Skeletal muscle satellite cell (primary cell): Measurements from ENCODE around the gene EFNB3.

ENCODE experiments used
- H3K27me3 ChIP-seq: 2 replicates; pipeline ENCODE4 v1.7.0; 2013; ENCODE audit warnings: low read length; ENCODE audit not compliant: control insufficient read depth, insufficient read depth
- H3K36me3 ChIP-seq: 2 replicates; pipeline ENCODE4 v1.7.0; 2013; ENCODE audit warnings: mild to moderate bottlenecking, control low read depth, low read length; ENCODE audit not compliant: insufficient read depth
- H3K4me1 ChIP-seq: 2 replicates; pipeline ENCODE4 v1.7.0; 2013; ENCODE audit warnings: low read length; ENCODE audit not compliant: control insufficient read depth, insufficient read depth
- H3K4me2 ChIP-seq: 2 replicates; pipeline ENCODE4 v1.7.0; 2013; ENCODE audit warnings: mild to moderate bottlenecking, low read length
- H3K4me3 ChIP-seq: 2 replicates; pipeline ENCODE4 v1.7.0; 2013; ENCODE audit warnings: low read length
- H3K9ac ChIP-seq: 2 replicates; pipeline ENCODE4 v1.7.0; 2013; ENCODE audit warnings: mild to moderate bottlenecking, low read depth, low read length, moderate library complexity
- H3K9me3 ChIP-seq: replicated peaks from 2 replicates; pipeline ENCODE4 v1.7.0; 2013; ENCODE audit warnings: mild to moderate bottlenecking, control low read depth, low read length

The EFNB3 gene

DNA sequence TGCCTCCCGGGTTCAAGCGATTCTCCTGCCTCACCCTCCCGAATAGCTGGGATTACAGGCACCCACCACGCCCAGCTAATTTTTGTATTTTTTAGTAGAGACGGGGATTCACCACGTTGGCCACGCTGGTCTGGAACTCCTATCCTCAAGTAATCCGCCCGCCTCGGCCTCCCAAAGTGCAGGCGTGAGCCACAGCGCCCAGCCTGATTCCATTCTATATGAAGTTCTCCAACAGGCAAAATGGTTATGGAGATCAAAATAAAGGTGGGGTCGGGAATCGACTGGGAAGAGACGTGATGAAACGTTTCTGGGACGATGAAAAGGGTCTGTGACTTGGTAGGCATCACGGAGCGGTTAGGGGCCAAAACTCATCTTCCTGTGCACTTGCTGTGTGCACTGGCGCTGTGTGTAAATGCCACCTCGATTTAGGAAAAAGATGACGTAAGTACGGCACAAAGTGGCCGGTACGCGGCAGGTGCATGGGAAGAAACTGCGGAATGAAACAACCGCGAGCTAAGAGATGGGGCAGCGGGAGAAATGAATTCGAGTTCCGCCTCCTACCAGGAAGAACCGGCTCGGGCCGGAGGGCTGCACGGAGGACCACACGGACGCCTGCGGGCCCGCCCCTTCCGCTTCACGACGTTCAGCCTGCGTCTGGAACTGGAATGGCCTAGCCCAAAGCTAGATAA is 19.3 kb upstream of the EFNB3 start:
- Histone ChIP-seq H3K36me3 (peaks cover 4% of the 10 kb centered on the region), H3K4me2 (peak overlapping the region; percentile 93), H3K4me1 (peaks cover 15% of the 10 kb centered on the region), H3K4me3 (peak overlapping the region; percentile 93), H3K9ac (peak overlapping the region; percentile 99), H3K9me3 (no peaks in the 10 kb centered on the region), H3K27me3 (no peaks in the 10 kb centered on the region)

DNA sequence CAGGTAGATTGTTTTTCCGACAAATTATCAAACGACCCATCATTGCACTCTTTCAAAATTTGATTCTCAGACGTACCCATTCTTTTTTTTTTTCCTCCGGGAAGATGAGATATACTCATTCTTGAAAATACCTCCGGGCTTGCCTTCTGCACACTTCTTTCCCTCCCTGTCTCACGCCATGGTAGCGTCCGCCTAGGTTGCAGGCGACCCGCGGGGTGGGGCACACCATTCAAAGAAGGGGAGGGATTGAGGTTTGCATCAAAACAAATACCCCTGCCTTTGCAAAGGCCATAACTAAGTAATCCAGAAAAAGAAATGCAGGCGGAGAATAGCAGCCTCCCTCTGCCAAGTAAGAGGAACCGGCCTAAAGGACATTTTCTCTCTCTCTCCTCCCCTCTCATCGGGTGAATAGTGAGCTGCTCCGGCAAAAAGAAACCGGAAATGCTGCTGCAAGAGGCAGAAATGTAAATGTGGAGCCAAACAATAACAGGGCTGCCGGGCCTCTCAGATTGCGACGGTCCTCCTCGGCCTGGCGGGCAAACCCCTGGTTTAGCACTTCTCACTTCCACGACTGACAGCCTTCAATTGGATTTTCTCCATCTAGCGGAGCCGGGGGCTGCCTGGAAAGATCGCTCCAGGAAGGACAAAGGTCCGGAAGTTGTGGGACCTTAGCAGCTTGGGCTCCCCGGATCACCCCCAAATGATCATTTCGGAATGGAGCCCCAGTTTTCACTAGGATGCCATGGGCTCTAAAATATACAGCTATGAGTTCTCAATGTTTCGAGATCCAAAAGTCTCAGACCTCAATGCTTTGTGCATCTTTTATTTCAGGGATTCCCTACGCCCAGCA is 18.6 kb upstream of the EFNB3 start:
- H3K9ac ChIP-seq: peak overlapping the region; percentile 99
- peaks cover 15% of the 10 kb centered on the region for H3K4me1 ChIP-seq
- H3K36me3 ChIP-seq: peaks cover 4% of the 10 kb centered on the region
- H3K27me3 ChIP-seq: no peaks in the 10 kb centered on the region
- H3K4me2 ChIP-seq: peak overlapping the region; percentile 93
- H3K9me3 ChIP-seq: no peaks in the 10 kb centered on the region
- peak overlapping the region; percentile 93 for H3K4me3 ChIP-seq

DNA sequence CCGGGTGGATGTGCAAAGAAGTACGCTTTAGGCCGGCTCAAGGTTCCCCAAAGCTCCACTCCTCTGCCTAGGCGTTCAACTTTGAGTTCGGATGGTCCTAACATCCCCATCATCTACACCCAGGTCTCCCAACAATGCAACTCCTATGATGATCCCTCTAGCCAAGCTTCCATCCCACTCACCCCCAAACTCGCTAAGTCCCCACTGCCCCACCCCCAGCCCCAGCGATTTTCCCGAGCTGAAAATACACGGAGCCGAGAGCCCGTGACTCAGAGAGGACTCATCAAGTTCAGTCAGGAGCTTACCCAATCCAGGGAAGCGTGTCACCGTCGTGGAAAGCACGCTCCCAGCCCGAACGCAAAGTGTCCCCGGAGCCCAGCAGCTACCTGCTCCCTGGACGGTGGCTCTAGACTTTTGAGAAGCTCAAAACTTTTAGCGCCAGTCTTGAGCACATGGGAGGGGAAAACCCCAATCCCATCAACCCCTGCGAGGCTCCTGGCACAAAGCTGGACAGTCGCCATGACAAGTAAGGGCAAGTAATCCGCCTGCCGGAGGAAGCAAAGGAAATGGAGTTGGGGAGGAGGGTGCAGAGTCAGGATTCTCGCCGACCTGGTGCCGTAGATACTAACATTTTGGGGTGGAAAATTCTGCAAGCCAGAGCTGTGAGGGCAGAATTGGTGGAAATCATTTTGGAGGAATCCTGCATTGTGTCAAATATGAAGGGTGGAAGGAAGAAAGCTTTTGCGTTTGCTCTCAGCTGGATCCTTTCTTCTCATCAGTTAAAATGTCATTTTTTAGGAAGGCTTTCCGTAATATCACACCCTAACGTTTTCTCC is 17.7 kb upstream of the EFNB3 start, which contains the start of gene TP53:
Gene TP53 (minus strand): TSS at position 419 of the 836 bp plus-strand sequence. CDS start 10,896 bp downstream, outside the sequence.
- Histone ChIP-seq H3K9me3 (no peaks in the 10 kb centered on the region), H3K36me3 (peaks cover 4% of the 10 kb centered on the region), H3K4me3 (peak within 1 kb of the TSS; percentile 93), H3K4me2 (peak within 1 kb of the TSS; percentile 93), H3K4me1 (peaks cover 15% of the 10 kb centered on the region), H3K27me3 (no peaks in the 10 kb centered on the region), H3K9ac (peak within 1 kb of the TSS; percentile 99)

DNA sequence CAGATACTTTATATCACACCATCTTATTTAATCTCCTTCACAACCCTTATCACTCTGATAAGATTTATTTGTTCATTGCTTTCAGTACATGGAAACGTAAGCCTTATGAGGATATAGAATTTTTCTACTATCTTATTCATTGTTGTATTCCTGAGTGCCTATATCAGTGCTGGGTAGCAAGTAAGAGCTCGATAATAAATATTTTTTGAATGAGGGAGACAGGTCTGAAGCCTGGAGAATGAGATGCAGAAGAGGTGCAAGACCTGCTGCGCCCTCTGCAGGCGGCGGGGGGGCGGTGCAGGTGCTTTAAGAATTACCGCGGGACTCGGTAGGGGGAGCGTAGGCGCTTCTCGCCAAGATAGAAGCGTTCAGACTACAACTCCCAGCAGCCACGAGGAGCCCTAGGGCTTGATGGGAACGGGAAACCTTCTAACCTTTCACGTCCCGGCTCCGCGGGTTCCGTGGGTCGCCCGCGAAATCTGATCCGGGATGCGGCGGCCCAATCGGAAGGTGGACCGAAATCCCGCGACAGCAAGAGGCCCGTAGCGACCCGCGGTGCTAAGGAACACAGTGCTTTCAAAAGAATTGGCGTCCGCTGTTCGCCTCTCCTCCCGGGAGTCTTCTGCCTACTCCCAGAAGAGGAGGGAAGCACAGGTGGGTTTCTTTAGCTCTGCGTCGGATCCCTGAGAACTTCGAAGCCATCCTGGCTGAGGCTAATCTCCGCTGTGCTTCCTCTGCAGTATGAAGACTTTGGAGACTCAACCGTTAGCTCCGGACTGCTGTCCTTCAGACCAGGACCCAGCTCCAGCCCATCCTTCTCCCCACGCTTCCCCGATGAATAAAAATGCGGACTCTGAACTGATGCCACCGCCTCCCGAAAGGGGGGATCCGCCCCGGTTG is 16.8 kb upstream of the EFNB3 start, which contains the start of gene WRAP53:
Gene WRAP53 (plus strand): TSS at position 570 of the 900 bp plus-strand sequence. CDS start 172 bp downstream, at position 742.
- Histone ChIP-seq H3K27me3 (no peaks in the 10 kb centered on the region), H3K9ac (peak within 1 kb of the TSS; percentile 99), H3K4me3 (peak within 1 kb of the TSS; percentile 93), H3K36me3 (peaks cover 4% of the 10 kb centered on the region), H3K4me1 (peaks cover 15% of the 10 kb centered on the region), H3K4me2 (peak within 1 kb of the TSS; percentile 93), H3K9me3 (no peaks in the 10 kb centered on the region)

DNA sequence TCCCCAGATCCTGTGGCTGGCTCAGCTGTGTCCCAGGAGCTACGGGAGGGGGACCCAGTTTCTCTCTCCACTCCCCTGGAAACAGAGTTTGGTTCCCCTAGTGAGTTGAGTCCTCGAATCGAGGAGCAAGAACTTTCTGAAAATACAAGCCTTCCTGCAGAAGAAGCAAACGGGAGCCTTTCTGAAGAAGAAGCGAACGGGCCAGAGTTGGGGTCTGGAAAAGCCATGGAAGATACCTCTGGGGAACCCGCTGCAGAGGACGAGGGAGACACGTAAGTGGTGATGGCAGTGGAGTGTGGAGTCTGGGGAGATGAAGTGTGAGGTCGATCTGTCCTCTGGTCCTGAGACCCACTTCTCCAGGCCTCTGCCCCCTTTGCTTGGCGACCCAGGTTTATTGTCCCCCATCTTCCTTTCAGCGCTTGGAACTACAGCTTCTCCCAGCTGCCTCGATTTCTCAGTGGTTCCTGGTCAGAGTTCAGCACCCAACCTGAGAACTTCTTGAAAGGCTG is 16.1 kb upstream of the EFNB3 start:
- Histone ChIP-seq H3K9me3 (no peaks in the 10 kb centered on the region), H3K9ac (peak overlapping the region; percentile 83), H3K4me1 (peaks cover 15% of the 10 kb centered on the region), H3K27me3 (no peaks in the 10 kb centered on the region), H3K36me3 (peaks cover 4% of the 10 kb centered on the region), H3K4me2 (peak overlapping the region; percentile 92), H3K4me3 (peak overlapping the region; percentile 84)

DNA sequence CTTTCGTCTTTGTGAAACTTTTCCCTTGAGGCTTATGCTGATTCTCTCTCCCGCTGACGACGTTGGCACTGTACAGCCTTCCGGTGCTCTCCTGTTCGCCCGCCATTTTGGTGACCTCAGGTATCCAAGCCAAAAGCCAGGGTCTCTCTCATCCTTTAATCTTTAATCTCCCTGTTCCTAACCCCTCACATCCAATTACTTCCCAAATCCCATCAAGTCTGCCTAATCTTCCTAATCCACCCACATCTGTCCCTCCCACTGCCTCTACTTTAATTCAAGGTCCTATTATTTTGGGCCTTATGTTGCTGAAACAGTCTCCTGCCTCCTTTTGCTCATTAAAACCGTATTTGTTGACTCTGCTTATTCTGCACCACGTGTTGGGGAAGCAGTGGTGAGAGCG is 9.4 kb upstream of the EFNB3 start:
- Histone ChIP-seq H3K27me3 (no peaks in the 10 kb centered on the region), H3K4me2 (no peak overlapping the region), H3K4me1 (no peaks in the 10 kb centered on the region), H3K4me3 (no peak overlapping the region), H3K36me3 (peaks cover 12% of the 10 kb centered on the region), H3K9me3 (no peaks in the 10 kb centered on the region), H3K9ac (no peak overlapping the region)

DNA sequence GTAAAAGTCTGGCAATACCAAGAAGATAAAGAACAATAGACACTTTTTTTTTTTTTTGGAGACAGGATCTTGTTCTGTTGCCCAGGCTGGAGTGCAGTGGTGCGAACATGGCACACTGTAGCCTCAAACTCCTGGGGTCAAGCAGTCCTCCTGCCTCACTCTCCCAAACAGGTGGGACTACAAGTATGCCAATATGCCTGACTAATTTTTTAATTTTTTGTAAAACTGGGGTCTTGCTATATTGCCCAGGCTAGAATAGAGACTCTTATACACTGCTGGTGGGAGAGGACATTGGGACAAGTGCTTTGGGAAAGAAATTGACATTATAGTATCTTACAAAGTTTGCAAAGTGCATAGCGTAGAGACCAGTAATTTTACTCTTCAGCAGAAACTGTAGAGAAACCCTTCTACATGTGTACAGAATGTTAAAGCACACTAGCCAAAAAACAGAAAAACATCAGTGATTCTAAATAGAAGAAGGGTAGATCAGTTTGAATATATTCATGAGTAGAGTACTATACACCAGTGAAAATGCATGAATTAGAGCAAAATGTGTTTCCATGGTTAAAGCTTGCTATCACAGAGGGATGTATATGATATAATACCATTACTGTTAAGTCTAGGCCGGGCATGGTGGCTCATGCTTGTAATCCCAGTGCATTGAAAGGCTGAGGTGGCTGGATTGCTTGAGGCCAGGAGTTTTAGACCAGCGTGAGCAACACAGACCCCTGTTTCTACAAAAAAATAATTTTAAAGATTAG is 7.0 kb upstream of the EFNB3 start:
- no peaks in the 10 kb centered on the region for H3K4me1 ChIP-seq
- H3K9me3 ChIP-seq: no peaks in the 10 kb centered on the region
- peaks cover 24% of the 10 kb centered on the region for H3K36me3 ChIP-seq
- no peaks in the 10 kb centered on the region for H3K27me3 ChIP-seq
- no peak overlapping the region for H3K4me3 ChIP-seq
- no peak overlapping the region for H3K4me2 ChIP-seq
- no peak overlapping the region for H3K9ac ChIP-seq

DNA sequence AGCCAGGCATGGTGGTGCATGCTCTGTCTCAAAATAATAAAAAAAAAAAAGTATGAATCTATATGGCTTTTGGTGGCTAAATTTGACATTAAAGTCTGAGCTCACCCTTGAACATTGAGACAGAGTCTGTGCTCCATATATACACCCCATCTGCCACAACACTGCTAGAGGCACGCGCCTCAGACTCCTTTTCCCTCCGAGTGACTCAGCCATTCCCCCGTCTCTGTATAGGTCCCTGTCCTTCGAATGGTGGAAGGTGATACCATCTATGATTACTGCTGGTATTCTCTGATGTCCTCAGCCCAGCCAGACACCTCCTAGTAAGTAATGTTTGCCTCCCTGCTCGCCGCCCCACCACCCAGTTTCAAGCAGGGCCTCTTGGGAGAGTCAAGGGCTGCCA is 4.5 kb upstream of the EFNB3 start:
- Histone ChIP-seq H3K4me3 (no peak overlapping the region), H3K36me3 (peaks cover 21% of the 10 kb centered on the region), H3K4me1 (peaks cover 8% of the 10 kb centered on the region), H3K9ac (no peak overlapping the region), H3K27me3 (peaks cover 10% of the 10 kb centered on the region), H3K4me2 (no peak overlapping the region), H3K9me3 (no peaks in the 10 kb centered on the region)

DNA sequence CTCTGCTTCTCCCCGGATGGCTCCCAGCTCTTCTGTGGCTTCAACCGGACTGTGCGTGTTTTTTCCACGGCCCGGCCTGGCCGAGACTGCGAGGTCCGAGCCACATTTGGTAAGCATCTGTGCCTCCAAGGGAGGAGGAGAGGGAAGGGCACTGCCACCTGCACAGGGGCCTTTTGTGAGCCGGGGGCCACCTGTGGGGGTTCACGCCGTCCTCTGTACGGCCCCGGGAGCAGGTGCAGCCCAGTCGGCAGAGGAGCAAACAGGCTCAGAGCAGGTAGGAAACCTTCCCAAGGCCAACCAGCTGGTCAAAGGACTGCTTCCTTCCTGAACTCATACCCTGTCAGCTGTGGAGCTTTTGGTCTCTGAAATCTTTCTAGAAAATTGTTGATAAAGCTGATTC is 3.3 kb upstream of the EFNB3 start:
- H3K9me3 ChIP-seq: no peaks in the 10 kb centered on the region
- no peak overlapping the region for H3K9ac ChIP-seq
- peaks cover 8% of the 10 kb centered on the region for H3K4me1 ChIP-seq
- H3K4me3 ChIP-seq: no peak overlapping the region
- no peak overlapping the region for H3K4me2 ChIP-seq
- peaks cover 16% of the 10 kb centered on the region for H3K36me3 ChIP-seq
- peaks cover 22% of the 10 kb centered on the region for H3K27me3 ChIP-seq

DNA sequence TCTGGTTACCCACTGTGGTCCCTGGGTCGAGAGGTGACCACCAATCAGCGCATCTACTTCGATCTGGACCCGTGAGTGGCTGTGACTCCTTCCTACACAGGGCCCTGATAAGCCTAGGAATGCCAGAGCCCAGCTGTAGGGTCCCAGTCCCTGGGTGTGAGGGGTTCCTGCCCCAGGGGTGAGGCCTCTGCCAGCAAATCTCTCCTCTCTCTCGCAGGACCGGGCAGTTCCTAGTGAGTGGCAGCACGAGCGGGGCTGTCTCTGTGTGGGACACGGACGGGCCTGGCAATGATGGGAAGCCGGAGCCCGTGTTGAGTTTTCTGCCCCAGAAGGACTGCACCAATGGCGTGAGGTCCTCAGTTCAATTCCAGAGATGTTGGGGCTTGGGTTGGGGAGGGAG is 2.2 kb upstream of the EFNB3 start:
- H3K9ac ChIP-seq: no peak overlapping the region
- H3K36me3 ChIP-seq: peaks cover 16% of the 10 kb centered on the region
- peaks cover 31% of the 10 kb centered on the region for H3K27me3 ChIP-seq
- no peaks in the 10 kb centered on the region for H3K9me3 ChIP-seq
- no peak overlapping the region for H3K4me3 ChIP-seq
- H3K4me1 ChIP-seq: peaks cover 8% of the 10 kb centered on the region
- no peak overlapping the region for H3K4me2 ChIP-seq
